HL-60 (cell line): ENCODE data around the gene RELL1.

Experiments
- CTCF ChIP-seq: IDR thresholded peaks from one replicate; pipeline ENCODE4 v1.5.1; 2011; ENCODE audit warnings: low read length, control low read depth, inconsistent platforms; ENCODE audit not compliant: insufficient read depth
- GABPA ChIP-seq: IDR thresholded peaks from 2 replicates; pipeline ENCODE4 v1.6.1; 2012; ENCODE audit warnings: low read depth
- POLR2AphosphoS5 ChIP-seq: IDR thresholded peaks from 2 replicates; pipeline ENCODE4 v1.6.1; 2012; ENCODE audit warnings: low read depth
- REST ChIP-seq: IDR thresholded peaks from 2 replicates; pipeline ENCODE4 v1.6.1; 2012; ENCODE audit warnings: low read depth; ENCODE audit not compliant: insufficient replicate concordance
- SPI1 ChIP-seq: IDR thresholded peaks from 2 replicates; pipeline ENCODE4 v1.6.1; 2012; ENCODE audit warnings: low read depth, mild to moderate bottlenecking, borderline replicate concordance

- TF ChIP-seq CTCF (no peak), POLR2AphosphoS5 (no peak), REST (no peak), SPI1 (no peak), GABPA (no peak)
Measured at GRCh38 chr4:37715889-37716402, 29.8 kb upstream of the RELL1 start.
